Adrenal gland (tissue), 5 donors: ENCODE measurements around the gene PROX1.

Source experiments
- CTCF ChIP-seq, 6 experiments: fragments of 450-650 bp in 4 of 6; fragments of 200-600 bp in 2 of 6; sonication (generic) in 1 of 6; IDR thresholded peaks; 1 replicate in 5 of 6; 2 replicates in 1 of 6; pipeline versions ENCODE4 v1.5.1 to v1.8.0; 2016 to 2021; ENCODE audit warnings: antibody characterized with exemption in 6 of 6, mild to moderate bottlenecking in 2 of 6, moderate library complexity in 1 of 6
- POLR2A ChIP-seq, 2 donors: fragments of 450-650 bp; IDR thresholded peaks; one replicate each; pipeline ENCODE4 v1.6.1; 2017; ENCODE audit warnings: antibody characterized with exemption in 2 of 2, mild to moderate bottlenecking in 2 of 2, moderate library complexity in 1 of 2
- donor health status: DM: no; HTN: no; CAD: no.

GRCh38 chr1:213962508-213962907 lies 25.3 kb upstream of the PROX1 start:
- TF ChIP-seq CTCF (IDR thresholded peaks at IDR 0.05) (no peak), POLR2A (IDR thresholded peaks at IDR 0.05) (no peak)
